Measurements from ENCODE around the gene HHATL.

HHATL gene

DNA sequence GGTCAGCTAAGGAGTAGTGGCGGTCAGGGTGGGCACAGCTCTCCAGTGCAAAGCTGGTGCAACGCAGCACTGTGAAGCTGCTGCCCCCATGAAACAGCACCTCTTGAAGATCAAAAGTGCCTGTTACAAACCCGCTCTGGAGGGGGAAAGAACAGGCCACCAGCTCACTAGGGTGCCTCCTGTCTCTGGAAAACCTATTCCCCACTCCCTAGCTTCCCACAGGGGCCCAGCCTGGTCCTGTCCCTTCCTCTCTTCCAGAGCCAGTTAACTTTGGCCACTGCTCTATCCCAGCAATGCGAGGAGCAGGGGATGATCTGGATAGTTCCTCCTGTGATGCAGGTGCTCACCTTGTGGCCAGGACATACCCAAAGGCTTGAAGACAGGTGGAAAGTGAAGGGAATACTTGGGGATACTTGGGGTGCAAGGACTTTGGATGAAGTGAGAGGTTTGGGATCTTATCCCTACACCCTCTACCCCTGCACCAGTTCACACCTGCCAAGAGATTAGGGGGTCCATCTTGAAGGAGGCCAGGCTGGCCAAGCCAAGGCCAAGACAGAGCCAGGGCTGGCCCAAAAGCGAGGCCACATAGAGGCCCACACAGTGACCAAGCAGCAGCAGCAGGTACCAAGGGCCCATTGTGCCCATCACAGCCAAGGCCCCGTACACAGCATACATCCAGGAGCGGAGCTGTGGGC is 4.2 kb downstream of the HHATL start:
- DNase-seq (ENCODE audit: low spot score): no peak

DNA sequence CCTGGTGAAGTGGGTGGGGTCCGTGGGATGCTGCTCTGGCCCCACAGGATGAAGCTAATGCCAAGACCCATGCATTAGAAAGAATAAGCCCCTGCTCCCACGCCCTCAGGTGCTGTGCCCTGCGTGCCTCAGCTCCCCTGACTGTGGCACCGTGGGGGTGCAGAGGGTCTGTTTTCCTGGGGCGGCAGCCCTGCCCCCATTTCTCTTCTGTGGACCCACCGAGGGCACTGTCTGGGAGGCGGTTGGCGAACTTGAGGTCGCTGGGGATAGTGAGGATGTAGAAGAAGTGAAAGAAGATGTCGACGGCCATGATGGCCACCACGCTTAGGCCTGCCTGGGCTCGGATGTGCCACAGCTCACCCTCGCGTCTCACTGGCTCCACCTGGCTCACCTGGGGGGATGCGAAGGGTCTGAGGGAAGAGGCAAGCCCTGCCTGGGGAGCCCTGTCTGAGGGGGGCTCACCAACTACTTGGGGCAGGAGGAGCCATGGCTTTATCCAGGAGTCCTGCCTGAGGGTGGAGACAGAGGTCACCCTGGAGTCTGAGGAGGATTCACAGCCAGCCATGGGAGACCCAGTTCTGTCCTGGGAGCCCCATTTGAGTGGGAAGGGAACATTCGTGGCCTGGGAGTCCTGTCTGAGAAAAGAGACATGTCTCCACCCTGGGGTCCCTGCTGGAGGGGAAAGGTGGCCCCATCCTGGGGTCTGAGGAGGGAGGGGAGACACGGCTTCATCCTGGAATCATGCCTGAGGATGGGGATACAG is 5.1 kb downstream of the HHATL start:
- no peak for DNase-seq (ENCODE audit: low spot score)

DNA sequence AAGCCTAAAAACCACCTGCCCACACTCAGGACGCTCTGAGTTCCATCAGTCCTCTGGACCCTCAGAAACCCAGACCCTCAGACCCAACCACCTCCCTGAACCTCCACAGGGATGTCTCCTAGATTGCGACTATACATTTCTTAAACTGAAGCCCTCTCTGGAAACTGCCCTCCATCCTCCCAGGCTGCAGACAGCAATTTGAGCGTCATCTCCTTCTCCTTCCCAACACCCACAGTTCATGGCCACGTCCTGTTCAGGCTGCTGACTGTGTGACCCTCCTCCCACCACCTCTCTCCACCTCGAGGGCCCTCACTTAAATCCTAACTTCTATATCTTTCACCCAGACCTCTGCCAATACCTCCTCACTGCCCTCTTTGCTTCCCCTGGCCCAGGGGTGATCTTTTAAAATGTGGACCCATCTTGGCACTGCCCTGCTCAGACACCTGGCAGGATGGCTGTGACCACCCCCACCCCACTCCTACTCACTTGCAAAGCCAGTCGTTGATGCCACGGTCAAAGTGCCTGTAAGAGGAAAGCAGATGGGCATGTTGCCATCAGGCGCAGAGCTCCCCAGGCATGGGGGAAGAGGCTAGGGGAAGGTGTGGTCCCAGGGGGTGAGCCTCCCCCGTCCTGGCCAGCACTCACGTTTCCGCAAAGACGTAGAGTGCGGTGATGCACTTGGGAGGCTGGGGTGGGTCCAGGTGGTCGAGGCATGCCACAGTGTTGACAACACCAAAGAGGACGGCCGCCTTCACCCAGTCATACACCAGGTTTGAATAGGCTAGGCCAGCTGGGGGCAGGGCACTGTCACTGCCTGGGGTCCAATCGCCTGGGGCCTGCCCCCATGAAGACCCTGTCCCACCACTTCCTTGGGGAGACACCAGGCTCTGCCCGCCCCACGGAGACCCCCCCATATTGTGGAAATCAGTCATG is 6.0 kb downstream of the HHATL start:
- DNase-seq (ENCODE audit: low spot score): no peak

DNA sequence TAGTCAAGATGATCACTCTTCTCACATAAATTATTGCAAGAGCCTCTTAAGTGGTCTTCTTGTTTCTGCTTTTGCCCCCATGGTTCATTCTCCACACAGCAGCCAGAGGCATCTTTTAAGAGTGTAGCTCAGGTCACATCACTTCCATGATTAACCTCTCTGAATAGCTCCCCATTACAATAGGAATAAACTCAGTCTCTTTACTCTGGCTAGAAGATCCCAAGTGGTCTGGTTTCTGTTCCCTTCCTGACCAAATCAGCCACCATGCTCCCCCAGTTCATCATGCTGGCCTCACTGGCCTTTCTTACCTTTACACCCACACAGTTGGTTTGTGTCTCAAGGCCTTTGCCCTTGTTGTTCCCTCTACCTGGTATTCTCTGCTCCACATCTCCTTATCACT is 8.2 kb downstream of the HHATL start:
- no peak for DNase-seq (ENCODE audit: low spot score)

DNA sequence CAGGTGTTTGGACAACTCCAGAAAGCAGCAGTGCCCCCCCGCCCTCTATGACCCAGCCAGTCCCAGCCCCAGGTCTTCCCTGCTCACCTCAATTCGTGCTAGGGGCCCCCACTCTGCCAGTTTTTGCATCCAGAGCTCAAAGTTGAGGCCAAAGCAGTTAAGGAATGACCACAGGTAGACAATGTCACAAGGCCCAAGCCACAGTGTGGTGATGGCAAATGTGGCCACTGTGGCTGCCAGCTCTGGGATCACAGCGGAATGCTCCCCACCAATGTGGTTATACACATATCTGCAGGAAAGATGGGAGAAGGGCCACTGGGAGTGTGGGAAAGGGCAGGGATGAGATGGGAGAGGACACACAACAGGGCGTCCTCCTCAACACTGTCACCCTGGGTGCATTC is 9.1 kb downstream of the HHATL start:
- no peak for DNase-seq (ENCODE audit: low spot score)

DNA sequence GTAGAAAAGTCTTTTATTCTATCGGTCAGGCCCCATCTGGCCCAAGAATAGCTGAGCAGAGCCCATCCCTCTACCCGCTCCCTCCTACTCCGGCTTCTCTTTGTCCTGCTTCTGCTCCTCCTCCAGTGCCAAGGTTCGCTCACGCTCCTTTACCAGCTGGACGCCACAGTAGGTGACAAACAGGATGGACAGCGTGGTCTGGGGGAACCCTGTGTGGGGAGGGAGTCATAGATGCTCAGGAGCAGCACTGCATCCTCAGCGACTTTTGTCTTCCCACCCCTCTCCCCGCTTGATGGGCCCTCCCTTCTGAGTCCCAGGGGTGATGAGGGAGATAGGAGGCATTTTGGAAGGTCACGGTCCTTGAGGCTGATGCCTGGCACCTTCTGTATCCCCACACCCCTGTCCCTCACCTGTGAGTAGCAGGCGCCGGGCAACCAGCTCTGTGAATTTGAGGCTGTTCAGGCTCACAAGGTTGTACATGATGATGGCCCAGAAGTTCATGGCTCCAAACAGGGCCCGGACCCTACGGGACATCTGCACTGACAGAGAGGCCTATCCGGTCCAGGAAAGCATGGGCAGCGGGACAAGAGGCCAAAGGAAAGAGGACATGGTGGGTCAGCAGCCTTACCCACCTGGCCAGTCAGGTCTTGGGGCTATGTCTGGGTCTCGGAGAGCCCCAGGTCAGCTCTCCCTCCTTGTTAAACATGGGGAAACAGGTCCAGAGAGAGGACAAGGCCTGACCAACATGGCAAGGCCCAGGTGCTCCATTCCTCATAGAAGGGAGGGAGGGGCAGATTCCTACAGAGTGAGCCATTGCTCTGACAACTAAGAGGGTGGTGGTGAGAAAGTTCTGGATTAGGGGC is 9.7 kb downstream of the HHATL start:
- DNase-seq (ENCODE audit: low spot score): no peak

DNA sequence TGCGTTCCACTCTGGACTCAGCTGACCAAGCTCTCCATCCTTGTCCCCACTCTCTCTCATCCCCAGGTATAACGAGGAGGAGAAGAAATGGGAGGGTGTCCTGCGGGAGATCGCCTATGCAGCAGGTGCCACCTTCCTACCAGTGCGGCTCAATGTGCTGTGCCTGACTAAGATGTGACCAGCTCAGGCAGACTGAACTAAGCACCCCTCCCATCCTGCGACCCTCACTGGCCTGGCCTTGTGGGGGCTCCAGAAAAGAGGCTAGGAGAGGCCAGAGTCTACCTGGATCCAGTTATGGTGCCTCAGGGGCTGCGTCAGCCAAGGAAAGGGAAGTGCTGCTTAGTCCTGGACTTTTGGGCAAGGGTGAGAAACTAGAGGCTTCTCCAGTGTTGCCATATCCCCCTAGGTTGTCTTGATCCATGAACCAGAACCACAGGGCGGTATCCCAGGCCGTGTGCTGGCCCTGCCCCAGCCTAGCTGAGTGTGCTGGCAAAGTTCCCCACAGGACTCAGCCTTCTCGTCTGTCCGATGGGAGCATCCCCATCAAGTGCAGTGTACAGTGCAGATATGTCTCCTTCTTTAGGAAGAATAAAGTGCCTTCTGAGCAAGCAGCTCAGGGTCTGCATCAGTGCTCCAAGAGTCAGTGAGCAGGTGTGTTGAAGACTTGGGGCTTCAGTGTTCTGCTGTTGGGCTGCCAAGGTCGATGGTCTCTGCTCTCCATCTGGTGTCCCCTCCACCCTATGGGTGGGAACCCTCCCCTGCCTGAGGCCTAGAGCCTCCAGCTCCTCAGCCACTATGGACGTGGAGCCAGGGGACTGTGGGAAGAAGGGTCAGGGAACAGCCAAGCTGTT is 10.6 kb downstream of the HHATL start:
- DNase-seq (ENCODE audit: low spot score): no peak

DNA sequence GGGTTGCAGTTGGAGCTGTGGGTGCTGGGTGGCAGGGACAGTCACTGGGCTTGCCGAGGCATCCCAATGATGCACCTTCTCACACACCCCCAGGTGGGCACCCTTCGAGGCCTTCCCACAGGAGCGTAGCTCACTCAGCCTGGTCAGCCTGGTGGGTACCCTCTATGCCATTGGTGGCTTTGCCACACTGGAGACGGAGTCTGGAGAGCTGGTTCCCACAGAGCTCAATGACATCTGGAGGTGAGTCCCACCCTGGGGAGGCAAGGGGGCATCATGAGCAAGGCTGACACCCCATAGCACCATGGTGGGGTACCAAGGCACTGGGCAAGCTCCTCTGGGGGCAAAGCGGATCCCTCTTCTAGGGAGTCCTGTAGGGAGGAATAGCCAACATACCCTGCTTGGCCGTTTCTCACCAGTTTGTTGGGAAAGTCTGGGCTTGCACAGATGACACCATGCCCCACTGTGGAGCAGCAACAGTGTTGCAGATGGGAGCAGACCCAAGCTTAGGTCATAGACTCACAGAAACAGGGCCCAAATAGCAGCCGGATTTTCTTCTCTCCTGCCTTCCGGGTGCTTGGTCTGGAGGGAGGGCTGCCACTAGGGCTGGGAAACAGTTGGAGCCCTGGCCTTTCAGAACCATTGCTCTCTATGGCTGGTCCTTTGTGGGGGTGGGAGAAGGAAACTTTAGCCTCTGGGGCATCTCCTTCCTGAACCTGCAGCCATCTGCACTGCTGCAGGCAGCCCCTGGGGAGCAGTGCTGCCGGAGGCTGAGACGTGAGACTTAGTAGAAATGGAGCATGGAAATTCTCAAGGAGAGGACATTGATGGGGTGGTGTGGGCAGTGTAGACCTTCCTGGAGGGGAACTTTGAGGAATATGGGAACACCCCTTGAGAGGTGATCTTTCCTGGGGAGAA is 11.6 kb downstream of the HHATL start:
- DNase-seq (ENCODE audit: low spot score): no peak

DNA sequence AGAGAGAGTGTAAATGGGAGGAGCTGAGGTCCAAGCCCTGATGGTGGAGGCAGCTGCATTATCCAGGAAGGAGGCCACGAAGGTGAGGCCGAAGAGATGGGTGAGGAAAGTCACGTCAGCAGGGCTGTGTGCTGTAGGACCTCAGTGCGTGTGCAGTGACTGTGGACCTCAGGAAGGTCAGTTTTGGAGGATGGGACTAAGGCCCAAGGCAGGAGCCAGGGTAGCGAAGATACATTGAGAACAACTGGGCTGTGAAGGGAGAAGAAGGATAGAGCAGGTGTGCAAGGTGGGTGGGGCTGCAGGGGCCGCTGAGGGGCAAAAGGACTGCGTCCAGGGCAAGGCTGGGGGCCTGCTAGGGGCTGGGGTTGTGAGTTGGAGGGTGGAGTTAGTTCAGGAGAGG is 12.4 kb downstream of the HHATL start:
- no peak for DNase-seq (ENCODE audit: low spot score)

DNA sequence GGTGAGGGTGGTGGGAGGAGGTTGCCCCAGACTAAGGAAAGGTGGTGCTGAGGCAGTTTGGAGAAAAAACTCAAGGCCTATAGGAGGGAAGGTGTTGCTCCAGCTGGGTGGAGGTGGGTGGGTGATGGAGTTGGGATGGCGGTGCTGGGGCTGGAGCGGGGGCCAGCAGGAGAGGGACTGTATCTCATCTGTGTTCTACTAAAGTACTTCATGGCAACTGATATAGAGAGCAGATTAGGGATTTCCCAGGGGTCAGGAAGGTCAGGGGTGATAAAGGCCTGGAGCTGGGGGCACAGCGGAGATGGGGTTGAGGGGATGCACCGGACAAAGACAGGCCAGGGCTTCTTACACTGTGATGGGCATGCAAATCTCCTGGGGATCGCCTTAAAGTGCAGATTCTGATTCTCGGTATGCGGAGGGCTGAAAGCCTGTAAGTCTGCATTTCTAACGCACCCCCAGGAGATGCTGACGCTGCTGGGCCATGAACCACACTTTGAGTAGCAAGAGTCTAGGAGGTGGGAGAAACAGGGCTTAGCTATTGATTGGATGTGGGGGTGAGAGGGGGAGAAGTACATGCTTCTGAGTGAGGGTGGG is 13.1 kb downstream of the HHATL start:
- DNase-seq (ENCODE audit: low spot score): no peak

DNA sequence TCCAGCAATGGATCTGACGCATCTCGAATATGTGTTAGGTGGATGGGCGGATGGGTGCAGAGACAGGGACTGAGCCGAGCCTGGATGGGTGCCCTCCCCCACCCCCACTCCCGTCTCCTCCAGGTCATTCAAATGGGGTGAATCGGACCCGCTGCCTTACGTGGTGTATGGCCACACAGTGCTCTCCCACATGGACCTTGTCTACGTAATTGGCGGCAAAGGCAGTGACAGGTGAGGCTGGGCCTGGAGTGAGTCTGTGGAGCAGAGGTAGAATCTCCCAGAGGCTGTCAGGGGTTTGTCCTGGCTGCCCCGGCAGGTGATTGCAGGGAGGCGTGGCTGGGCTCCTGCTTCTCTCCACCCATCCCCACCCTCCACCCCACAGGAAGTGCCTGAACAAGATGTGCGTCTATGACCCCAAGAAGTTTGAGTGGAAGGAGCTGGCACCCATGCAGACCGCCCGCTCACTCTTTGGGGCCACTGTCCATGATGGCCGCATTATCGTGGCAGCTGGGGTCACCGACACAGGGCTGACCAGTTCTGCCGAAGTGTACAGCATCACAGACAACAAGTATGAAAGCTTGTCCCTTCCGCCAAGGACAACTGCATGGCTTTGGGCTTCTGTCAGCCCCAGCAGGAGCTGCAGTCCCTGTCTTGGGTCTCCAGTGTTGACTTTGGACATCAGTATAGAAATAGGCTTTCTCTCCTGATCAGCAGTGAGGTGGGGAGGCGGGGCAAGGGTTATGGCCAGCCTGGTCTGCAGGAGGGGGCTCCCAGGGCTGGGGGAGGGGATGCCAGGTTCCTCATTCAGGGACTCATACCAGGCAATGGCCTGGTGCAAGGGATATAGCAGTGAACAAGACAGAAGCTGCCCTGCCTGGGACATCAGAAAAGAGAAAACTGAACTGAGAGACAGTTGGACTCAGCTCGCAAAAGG is 13.8 kb downstream of the HHATL start:
- DNase-seq (ENCODE audit: low spot score): no peak

DNA sequence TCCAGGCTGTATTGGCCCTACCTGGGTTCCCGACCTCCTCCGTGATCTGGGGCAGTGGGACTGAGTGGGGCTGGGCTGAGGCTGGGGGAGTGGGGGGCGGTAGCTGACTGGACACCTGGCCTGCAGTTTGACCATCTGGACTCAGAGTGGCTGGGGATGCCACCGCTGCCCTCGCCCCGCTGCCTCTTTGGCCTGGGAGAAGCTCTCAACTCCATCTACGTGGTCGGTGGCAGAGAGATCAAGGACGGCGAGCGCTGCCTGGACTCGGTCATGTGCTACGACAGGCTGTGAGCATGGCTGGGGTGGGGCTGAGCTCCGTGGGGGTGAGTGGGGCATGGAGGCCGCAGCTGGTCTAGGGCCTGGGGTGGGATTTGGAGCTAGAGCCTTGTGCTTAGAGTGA is 14.6 kb downstream of the HHATL start:
- no peak for DNase-seq (ENCODE audit: low spot score)

DNA sequence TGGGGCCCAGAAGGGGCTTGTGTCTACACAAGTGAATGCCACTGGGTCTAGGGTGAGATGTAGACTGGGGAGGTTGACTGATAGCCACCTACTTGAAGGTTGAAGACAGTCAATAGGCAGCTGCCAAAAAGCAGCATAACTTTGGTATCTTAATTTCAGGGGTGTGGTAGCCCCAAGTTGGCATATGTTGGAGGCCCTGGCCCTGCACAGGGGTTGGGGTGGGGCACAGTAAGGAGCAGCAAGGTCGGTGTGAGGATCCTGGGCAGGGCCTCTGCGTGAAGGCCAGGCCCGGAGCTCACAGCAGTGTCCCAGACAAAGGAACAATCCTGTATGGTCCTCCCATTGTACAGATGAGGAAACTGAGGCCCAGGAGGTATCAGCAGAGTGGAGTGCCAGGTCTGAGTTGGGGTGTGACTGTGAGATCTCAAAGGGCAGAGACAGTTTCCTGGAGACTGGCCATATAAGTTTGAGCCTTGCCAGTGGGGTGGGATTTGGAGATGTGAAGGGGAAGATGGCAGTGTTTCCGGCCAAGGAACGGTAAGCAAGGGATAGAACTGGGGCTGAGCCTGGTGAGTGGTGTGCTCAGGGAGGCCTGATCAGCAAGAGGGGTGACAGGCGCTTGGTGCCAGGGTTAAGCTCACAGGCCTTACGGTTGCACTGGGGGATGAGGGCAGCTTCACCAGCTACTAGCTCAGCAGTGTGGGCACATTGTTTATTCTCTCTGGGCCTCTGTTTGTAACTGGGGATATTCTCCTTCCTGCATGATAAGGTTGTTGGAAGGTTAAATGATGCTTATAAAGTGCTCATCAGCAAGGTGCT is 15.6 kb downstream of the HHATL start:
- DNase-seq (ENCODE audit: low spot score): no peak

DNA sequence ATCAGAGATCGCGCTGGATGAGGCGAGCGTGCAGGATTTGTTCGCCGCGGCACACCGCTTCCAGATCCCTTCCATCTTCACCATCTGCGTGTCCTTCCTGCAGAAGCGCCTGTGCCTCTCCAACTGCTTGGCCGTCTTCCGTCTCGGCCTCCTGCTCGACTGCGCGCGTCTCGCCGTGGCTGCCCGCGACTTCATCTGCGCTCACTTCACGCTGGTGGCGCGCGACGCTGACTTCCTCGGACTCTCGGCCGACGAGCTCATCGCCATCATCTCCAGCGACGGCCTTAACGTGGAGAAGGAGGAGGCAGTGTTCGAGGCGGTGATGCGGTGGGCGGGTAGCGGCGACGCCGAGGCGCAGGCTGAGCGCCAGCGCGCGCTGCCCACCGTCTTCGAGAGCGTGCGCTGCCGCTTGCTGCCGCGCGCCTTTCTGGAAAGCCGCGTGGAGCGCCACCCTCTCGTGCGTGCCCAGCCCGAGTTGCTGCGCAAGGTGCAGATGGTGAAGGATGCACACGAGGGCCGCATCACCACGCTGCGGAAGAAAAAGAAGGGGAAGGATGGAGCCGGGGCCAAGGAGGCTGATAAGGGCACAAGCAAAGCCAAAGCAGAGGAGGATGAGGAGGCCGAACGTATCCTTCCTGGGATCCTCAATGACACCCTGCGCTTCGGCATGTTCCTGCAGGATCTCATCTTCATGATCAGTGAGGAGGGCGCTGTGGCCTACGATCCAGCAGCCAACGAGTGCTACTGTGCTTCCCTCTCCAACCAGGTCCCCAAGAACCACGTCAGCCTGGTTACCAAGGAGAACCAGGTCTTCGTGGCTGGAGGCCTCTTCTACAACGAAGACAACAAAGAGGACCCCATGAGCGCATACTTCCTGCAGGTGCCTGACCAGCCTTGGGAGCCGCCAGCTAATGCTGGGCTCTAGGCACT is 16.4 kb downstream of the HHATL start:
- no peak for DNase-seq (ENCODE audit: low spot score)

DNA sequence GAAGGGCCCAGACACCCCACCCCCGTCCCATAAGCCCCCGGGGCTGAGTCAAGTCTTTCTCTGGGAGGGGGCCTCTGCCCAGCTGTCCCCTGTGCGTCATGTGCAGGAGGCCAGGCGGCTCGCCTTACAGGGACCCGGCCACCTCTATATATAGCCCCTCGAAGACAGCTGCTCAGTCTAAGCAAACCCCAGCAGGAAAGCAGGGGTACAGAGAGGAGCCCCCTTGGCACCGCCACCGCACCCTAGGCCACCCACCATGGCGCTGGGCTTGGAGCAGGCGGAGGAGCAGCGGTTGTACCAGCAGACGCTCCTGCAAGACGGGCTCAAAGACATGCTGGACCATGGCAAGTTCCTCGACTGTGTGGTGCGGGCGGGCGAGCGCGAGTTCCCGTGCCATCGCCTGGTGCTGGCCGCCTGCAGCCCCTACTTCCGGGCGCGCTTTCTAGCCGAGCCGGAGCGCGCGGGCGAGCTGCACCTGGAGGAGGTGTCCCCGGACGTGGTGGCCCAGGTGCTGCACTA is 17.2 kb downstream of the HHATL start, which contains the start of gene KLHL40:
Gene KLHL40, plus strand, starts transcription at position 175 of the 519 bp plus-strand sequence. Its CDS starts 82 bp downstream, at position 257.
- DNase-seq (ENCODE audit: low spot score): no peak

Measured in cerebellar cortex (tissue), 1 donor.